Measurements from ENCODE around the gene SAG. TPM values are rescaled to one million over a fixed set of nuclear protein-coding genes. Genes with fewer than 3 reads are reported as not detected.

Gene SAG
- total and polyA plus RNA-seq, 2 donors (not counting 3 experiments of a cell fraction or from before 2014, with no cell fraction given) = not detected

- H3K79me2 ChIP-seq (ENCODE audit: control insufficient read depth, insufficient read depth, low read length) = peaks cover 24% of the 10 kb centered on the region
- H2AFZ ChIP-seq (ENCODE audit: low read depth, low read length) = no peak overlapping the region
- intact Hi-C loops (cut with micrococcal nuclease) = no loop called here
- no peak overlapping the region for H3K27ac ChIP-seq (ENCODE audit: insufficient read depth, low read depth, low read length)
- no peaks in the 10 kb centered on the region for H4K20me1 ChIP-seq (replicated peaks; ENCODE audit: control insufficient read depth, extremely low read depth, insufficient read depth, low read length)
- no peak overlapping the region for H3K4me2 ChIP-seq (ENCODE audit: insufficient read depth, low read length)
- CTCF ChIA-PET = no interaction called here
- H3K4me3 ChIP-seq (replicated peaks in 1 of 3; ENCODE audit: insufficient read depth in 1 of 3, low read depth in 1 of 3, low read length in 3 of 3) = no peak overlapping the region
- H3K9me3 ChIP-seq (replicated peaks; ENCODE audit: control insufficient read depth, insufficient read depth, low read length) = no peaks in the 10 kb centered on the region
- DNase-seq (ENCODE audit: low read depth, low spot score) = no peak
- POLR2A ChIA-PET = no interaction called here
- BruUV-seq (replicated peaks) = no TSS peak
- H3K9ac ChIP-seq (replicated peaks; ENCODE audit: extremely low read depth, insufficient read depth, low read length) = no peak overlapping the region
- H3K27me3 ChIP-seq (ENCODE audit: control insufficient read depth in 2 of 2, insufficient read depth in 2 of 2, low read length in 2 of 2) = no peaks in the 10 kb centered on the region
- H3K36me3 ChIP-seq (ENCODE audit: control insufficient read depth in 2 of 2, extremely low read depth in 1 of 2, insufficient read depth in 2 of 2, low read length in 2 of 2) = peaks cover 28 to 50% of the 10 kb centered on the region in 2 experiments
- H3K4me1 ChIP-seq (ENCODE audit: control insufficient read depth, extremely low read depth, insufficient read depth, low read length) = no peaks in the 10 kb centered on the region
- FAIRE-seq = no peak
- no peaks in the 10 kb centered on the region for H3K9me1 ChIP-seq (replicated peaks; ENCODE audit: control insufficient read depth, extremely low read depth, insufficient read depth, low read length)
- dilution Hi-C loops (cut with MboI; ENCODE audit: extremely low pct_ligation_motif_present, low sequenced_read_pairs) = no loop called here
- TF ChIP-seq, protein P1, sequence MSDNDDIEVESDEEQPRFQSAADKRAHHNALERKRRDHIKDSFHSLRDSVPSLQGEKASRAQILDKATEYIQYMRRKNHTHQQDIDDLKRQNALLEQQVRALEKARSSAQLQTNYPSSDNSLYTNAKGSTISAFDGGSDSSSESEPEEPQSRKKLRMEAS (IDR thresholded peaks at IDR 0.05; ENCODE audit: insufficient read depth, insufficient read length) = no peak
- TF ChIP-seq POLR2A (IDR thresholded peaks at IDR 0.05; ENCODE audit: low read depth, low read length) (no peak), MYC (IDR thresholded peaks at IDR 0.05; ENCODE audit: low read depth, low read length) (no peak), EZH2 (IDR thresholded peaks at IDR 0.05; ENCODE audit: borderline replicate concordance, low read depth, low read length, severe bottlenecking) (no peak), GATA2 (IDR thresholded peaks at IDR 0.05; ENCODE audit: insufficient read depth, insufficient read length, low read depth, low read length) (no peak), FOS (IDR thresholded peaks at IDR 0.05; ENCODE audit: borderline replicate concordance, insufficient read depth, low read length) (no peak), JUN (IDR thresholded peaks at IDR 0.05; ENCODE audit: borderline replicate concordance, insufficient read depth, insufficient read length, low read depth) (no peak), POLR2AphosphoS5 (IDR thresholded peaks at IDR 0.05; ENCODE audit: insufficient read depth, low read depth, low read length) (no peak)
- TF ChIP-seq, protein P2, sequence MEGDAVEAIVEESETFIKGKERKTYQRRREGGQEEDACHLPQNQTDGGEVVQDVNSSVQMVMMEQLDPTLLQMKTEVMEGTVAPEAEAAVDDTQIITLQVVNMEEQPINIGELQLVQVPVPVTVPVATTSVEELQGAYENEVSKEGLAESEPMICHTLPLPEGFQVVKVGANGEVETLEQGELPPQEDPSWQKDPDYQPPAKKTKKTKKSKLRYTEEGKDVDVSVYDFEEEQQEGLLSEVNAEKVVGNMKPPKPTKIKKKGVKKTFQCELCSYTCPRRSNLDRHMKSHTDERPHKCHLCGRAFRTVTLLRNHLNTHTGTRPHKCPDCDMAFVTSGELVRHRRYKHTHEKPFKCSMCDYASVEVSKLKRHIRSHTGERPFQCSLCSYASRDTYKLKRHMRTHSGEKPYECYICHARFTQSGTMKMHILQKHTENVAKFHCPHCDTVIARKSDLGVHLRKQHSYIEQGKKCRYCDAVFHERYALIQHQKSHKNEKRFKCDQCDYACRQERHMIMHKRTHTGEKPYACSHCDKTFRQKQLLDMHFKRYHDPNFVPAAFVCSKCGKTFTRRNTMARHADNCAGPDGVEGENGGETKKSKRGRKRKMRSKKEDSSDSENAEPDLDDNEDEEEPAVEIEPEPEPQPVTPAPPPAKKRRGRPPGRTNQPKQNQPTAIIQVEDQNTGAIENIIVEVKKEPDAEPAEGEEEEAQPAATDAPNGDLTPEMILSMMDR (IDR thresholded peaks at IDR 0.05; ENCODE audit: extremely low read depth in 1 of 2, insufficient read depth in 1 of 2, low read depth in 1 of 2, low read length in 2 of 2) = no peak
Observed at GRCh38 chr2:233260661-233261060, 47.0 kb upstream of the SAG start.
